Measurements from ENCODE around the gene MST1R. TPM values are rescaled to one million over a fixed set of nuclear protein-coding genes. Genes with fewer than 3 reads are reported as not detected.

The MST1R gene
- total RNA-seq, 1 donor from 2014 or later, result 0.57 TPM

- H3K4me1 Mint-ChIP-seq (ENCODE audit: low read depth, unreplicated experiment), result peaks cover 6% of the 10 kb centered on the region
- FAIRE-seq (no peak), DNase-seq (ENCODE audit: low read depth) (no peak)
Measured at GRCh38 chr3:49930922-49931321, 27.2 kb upstream of the MST1R start.

GRCh38 chr3:49930168-49930690 is 26.6 kb upstream of the MST1R start:
- Histone ChIP-seq H3K79me2 (ENCODE audit: insufficient read depth, low read length) (peaks cover 14% of the 10 kb centered on the region), H4K20me1 (ENCODE audit: insufficient read depth, low read length) (no peaks in the 10 kb centered on the region), H2AFZ (ENCODE audit: low read depth, low read length) (peak overlapping the region; percentile 99), H3K36me3 (ENCODE audit: insufficient read depth, low read length) (no peaks in the 10 kb centered on the region), H3K27ac (ENCODE audit: low read depth, low read length) (peak overlapping the region; percentile 36), H3K9ac (ENCODE audit: low read length) (peak overlapping the region; percentile 79), H3K4me2 (ENCODE audit: low read length) (peak overlapping the region; percentile 95), H3K4me3 (ENCODE audit: insufficient read depth, low read depth, low read length) (peak overlapping the region; percentile 82), H3K4me1 (ENCODE audit: insufficient read depth, low read length) (peaks cover 11% of the 10 kb centered on the region), H3K27me3 (ENCODE audit: insufficient read depth, low read length) (no peaks in the 10 kb centered on the region), H3K9me3 (ENCODE audit: insufficient read depth, low read depth, low read length) (no peaks in the 10 kb centered on the region)
- FAIRE-seq, result no peak
- Mint-ChIP-seq H3K27ac (ENCODE audit: unreplicated experiment) (peak overlapping the region; percentile 47), H3K27me3 (ENCODE audit: low read depth, unreplicated experiment) (no peaks in the 10 kb centered on the region), H3K9me3 (ENCODE audit: unreplicated experiment) (no peaks in the 10 kb centered on the region), H3K4me3 (ENCODE audit: unreplicated experiment) (peak overlapping the region; percentile 92), H3K4me1 (ENCODE audit: low read depth, unreplicated experiment) (peaks cover 6% of the 10 kb centered on the region), H3K36me3 (ENCODE audit: low read depth, unreplicated experiment) (no peaks in the 10 kb centered on the region)
- no peak for DNase-seq (ENCODE audit: low read depth)
- no peak for TF ChIP-seq EZH2 (IDR thresholded peaks at IDR 0.05; ENCODE audit: insufficient read depth, low read length)
- TF ChIP-seq CTCF (IDR thresholded peaks at IDR 0.05; ENCODE audit: insufficient read depth, low read depth, low read length), result no peak

More at GRCh38 chr3:49930922-49931321, 27.2 kb upstream of the MST1R start:
- Histone ChIP-seq H3K4me3 (ENCODE audit: insufficient read depth, low read depth, low read length) (no peak overlapping the region), H4K20me1 (ENCODE audit: insufficient read depth, low read length) (no peaks in the 10 kb centered on the region), H3K79me2 (ENCODE audit: insufficient read depth, low read length) (peaks cover 14% of the 10 kb centered on the region), H2AFZ (ENCODE audit: low read depth, low read length) (peak overlapping the region; percentile 30), H3K4me1 (ENCODE audit: insufficient read depth, low read length) (peaks cover 11% of the 10 kb centered on the region), H3K36me3 (ENCODE audit: insufficient read depth, low read length) (no peaks in the 10 kb centered on the region), H3K9ac (ENCODE audit: low read length) (no peak overlapping the region), H3K27me3 (ENCODE audit: insufficient read depth, low read length) (no peaks in the 10 kb centered on the region), H3K4me2 (ENCODE audit: low read length) (no peak overlapping the region), H3K9me3 (ENCODE audit: insufficient read depth, low read depth, low read length) (no peaks in the 10 kb centered on the region), H3K27ac (ENCODE audit: low read depth, low read length) (no peak overlapping the region)
- Mint-ChIP-seq H3K9me3 (ENCODE audit: unreplicated experiment) (no peaks in the 10 kb centered on the region), H3K4me3 (ENCODE audit: unreplicated experiment) (no peak overlapping the region), H3K27ac (ENCODE audit: unreplicated experiment) (no peak overlapping the region), H3K27me3 (ENCODE audit: low read depth, unreplicated experiment) (no peaks in the 10 kb centered on the region), H3K36me3 (ENCODE audit: low read depth, unreplicated experiment) (no peaks in the 10 kb centered on the region)
- TF ChIP-seq EZH2 (IDR thresholded peaks at IDR 0.05; ENCODE audit: insufficient read depth, low read length) (no peak), CTCF (IDR thresholded peaks at IDR 0.05; ENCODE audit: insufficient read depth, low read depth, low read length) (no peak)

Measured in astrocyte (in vitro differentiated cells and primary cell).